Gastroesophageal sphincter (tissue), 4 donors: ENCODE results near the gene CBR3. TPM values are rescaled to one million over a fixed set of nuclear protein-coding genes. Genes with fewer than 3 reads are reported as not detected.

Experiments
- ATAC-seq: fragments of 150-250 bp; one replicate; pipeline ENCODE4 v1.9.1; 2016; ENCODE audit warnings: mild to moderate bottlenecking, moderate library complexity
- H3K27ac ChIP-seq, 4 donors: fragments of 200-600 bp; sonication (generic) in 3 of 4; 1 replicate in 3 of 4; 2 replicates in 1 of 4; pipeline ENCODE4 v1.5.1; 2016 to 2019
- H3K27me3 ChIP-seq: fragments of 200-600 bp; sonication (generic); one replicate; pipeline ENCODE4 v1.5.1; 2019
- H3K36me3 ChIP-seq, 2 donors: fragments of 200-600 bp; sonication (generic); one replicate each; pipeline ENCODE4 v1.5.1; 2019; ENCODE audit warnings: control low read depth in 1 of 2
- H3K4me1 ChIP-seq, 3 donors: fragments of 200-600 bp; sonication (generic); 1 replicate in 2 of 3; 2 replicates in 1 of 3; pipeline ENCODE4 v1.5.1; 2016 to 2019; ENCODE audit warnings: control low read depth in 2 of 3
- H3K4me3 ChIP-seq, 2 donors: fragments of 200-600 bp; sonication (generic); one replicate each; pipeline ENCODE4 v1.5.1; 2019; ENCODE audit warnings: mild to moderate bottlenecking in 1 of 2, moderate library complexity in 1 of 2
- H3K9me3 ChIP-seq, 3 donors: fragments of 200-600 bp; sonication (generic); one replicate each; pipeline ENCODE4 v1.5.1; 2017 to 2019; ENCODE audit warnings: control low read depth in 2 of 3
- EP300 ChIP-seq: sonication (generic); formaldehyde crosslinking; IDR thresholded peaks from one replicate; pipeline ENCODE4 v1.6.1; 2017; ENCODE audit warnings: antibody characterized with exemption, mild to moderate bottlenecking
- POLR2A ChIP-seq, 2 donors: fragments of 450-650 bp; IDR thresholded peaks; one replicate each; pipeline ENCODE4 v1.6.1; 2017; ENCODE audit warnings: antibody characterized with exemption in 2 of 2, mild to moderate bottlenecking in 2 of 2, moderate library complexity in 1 of 2
- POLR2AphosphoS5 ChIP-seq: sonication (generic); formaldehyde crosslinking; IDR thresholded peaks from one replicate; pipeline ENCODE4 v1.6.1; 2017; ENCODE audit warnings: antibody characterized with exemption
- WGBS, 2 donors: methylation state at CpG; one replicate each; pipeline ENCODE4 v1.1.5; 2018; ENCODE audit warnings: low coverage in 1 of 2; 5-methylcytosine and 5-hydroxymethylcytosine counted together
- total RNA-seq, 4 donors: library from RNA; depleted of rRNA; stranded (reverse); fragments of >200 nt; gene quantifications; one replicate each; pipeline ENCODE4 v1.1.0, GENCODE V29; 2016
- TF ChIP-seq, protein P1 (sequence below), 4 experiments: fragments of 200-600 bp in 2 of 4; fragments of 450-650 bp in 2 of 4; sonication (generic) in 1 of 4; IDR thresholded peaks; one replicate each; pipeline ENCODE4 v1.5.1; 2017 to 2019; ENCODE audit warnings: antibody characterized with exemption in 4 of 4, mild to moderate bottlenecking in 2 of 4, moderate library complexity in 2 of 4

CBR3 gene
- total RNA-seq, 4 donors from 2014 or later, result 9.6 to 20.9 (median 14.0) TPM

GRCh38 chr21:36156339-36156814, 21.5 kb downstream of the CBR3 start:
- peak; percentile 94 for ATAC-seq
- Histone ChIP-seq H3K9me3 (no peaks in the 10 kb centered on the region), H3K36me3 (no peaks in the 10 kb centered on the region), H3K4me1 (peaks cover 0 to 23% (median 5%) of the 10 kb centered on the region in 3 donors), H3K4me3 (peak overlapping the region; percentile 76 to 85), H3K27me3 (no peaks in the 10 kb centered on the region), H3K27ac (peak overlapping the region in 3 of 4 donors; percentile 81 to 90 (median 89))
- no peak for TF ChIP-seq POLR2AphosphoS5
- no peak for TF ChIP-seq EP300
- TF ChIP-seq POLR2A (IDR thresholded peaks at IDR 0.05), result no peak
- TF ChIP-seq, protein P1, sequence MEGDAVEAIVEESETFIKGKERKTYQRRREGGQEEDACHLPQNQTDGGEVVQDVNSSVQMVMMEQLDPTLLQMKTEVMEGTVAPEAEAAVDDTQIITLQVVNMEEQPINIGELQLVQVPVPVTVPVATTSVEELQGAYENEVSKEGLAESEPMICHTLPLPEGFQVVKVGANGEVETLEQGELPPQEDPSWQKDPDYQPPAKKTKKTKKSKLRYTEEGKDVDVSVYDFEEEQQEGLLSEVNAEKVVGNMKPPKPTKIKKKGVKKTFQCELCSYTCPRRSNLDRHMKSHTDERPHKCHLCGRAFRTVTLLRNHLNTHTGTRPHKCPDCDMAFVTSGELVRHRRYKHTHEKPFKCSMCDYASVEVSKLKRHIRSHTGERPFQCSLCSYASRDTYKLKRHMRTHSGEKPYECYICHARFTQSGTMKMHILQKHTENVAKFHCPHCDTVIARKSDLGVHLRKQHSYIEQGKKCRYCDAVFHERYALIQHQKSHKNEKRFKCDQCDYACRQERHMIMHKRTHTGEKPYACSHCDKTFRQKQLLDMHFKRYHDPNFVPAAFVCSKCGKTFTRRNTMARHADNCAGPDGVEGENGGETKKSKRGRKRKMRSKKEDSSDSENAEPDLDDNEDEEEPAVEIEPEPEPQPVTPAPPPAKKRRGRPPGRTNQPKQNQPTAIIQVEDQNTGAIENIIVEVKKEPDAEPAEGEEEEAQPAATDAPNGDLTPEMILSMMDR (IDR thresholded peaks at IDR 0.05), result no peak
- 0% methylated on average over 5 of the region's 43 CpGs; no CpG with 5 or more reads in 1 of the 2 donors for WGBS, 2 donors

- Histone ChIP-seq H3K4me1 (peaks cover 0 to 23% (median 5%) of the 10 kb centered on the region in 3 donors), H3K27ac (peak within 1 kb of the TSS; percentile 31 to 90 (median 85)), H3K4me3 (peak within 1 kb of the TSS; percentile 76 to 85), H3K27me3 (no peaks in the 10 kb centered on the region), H3K36me3 (no peaks in the 10 kb centered on the region), H3K9me3 (no peaks in the 10 kb centered on the region)
- TF ChIP-seq EP300 (no peak), POLR2A (IDR thresholded peaks at IDR 0.05) (peak; percentile 70 to 73), POLR2AphosphoS5 (no peak)
- TF ChIP-seq, protein P1 (IDR thresholded peaks at IDR 0.05), result peak in 2 of 4 experiments; percentile 3 to 10
- 1 to 2% methylated on average over 9 to 10 of the region's 83 CpGs for WGBS, 2 donors
- no peak for ATAC-seq
Measured at GRCh38 chr21:36156815-36157670, 22.2 kb downstream of the CBR3 start, which contains the start of gene DOP1B. Gene DOP1B (plus strand): TSS chr21:36156824. CDS start chr21:36164734, 7,910 bp downstream.

- H3K4me3 ChIP-seq, result no peak overlapping the region
- WGBS, 2 donors, result 69 to 77% methylated on average over 7 to 12 of the region's 13 CpGs
- no peak overlapping the region for H3K27ac ChIP-seq
- no peaks in the 10 kb centered on the region for H3K9me3 ChIP-seq
- no peaks in the 10 kb centered on the region for H3K36me3 ChIP-seq
- no peak for ATAC-seq
- no peaks in the 10 kb centered on the region for H3K27me3 ChIP-seq
- H3K4me1 ChIP-seq, result peaks cover 0 to 23% (median 5%) of the 10 kb centered on the region in 3 donors
- TF ChIP-seq, protein P1 (IDR thresholded peaks at IDR 0.05), result no peak
- TF ChIP-seq EP300 (no peak), POLR2A (IDR thresholded peaks at IDR 0.05) (no peak), POLR2AphosphoS5 (no peak)
Measured at GRCh38 chr21:36159356-36159921, 24.6 kb downstream of the CBR3 start.

DNA sequence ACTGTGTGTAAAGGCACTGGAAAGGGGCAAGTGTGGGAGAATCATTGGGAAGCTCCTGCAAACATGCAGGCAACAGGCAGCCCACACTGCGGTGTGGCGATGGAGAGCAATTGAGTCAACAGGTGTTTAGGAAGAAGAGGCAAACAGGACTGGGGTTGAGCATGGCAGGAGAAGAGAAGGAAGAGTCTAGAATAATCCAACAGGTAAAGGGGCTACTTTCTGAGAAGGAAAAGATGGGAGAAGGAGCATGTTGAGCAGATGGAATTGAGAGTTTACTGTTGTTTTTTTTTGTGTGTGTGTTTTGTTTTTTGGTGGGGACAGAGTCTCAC, 25.9 kb downstream of the CBR3 start:
- H3K27me3 ChIP-seq, result no peaks in the 10 kb centered on the region
- H3K36me3 ChIP-seq, result peaks cover 0 to 2% of the 10 kb centered on the region in 2 donors
- no peaks in the 10 kb centered on the region for H3K9me3 ChIP-seq
- no peak overlapping the region for H3K4me3 ChIP-seq
- H3K4me1 ChIP-seq, result peaks cover 0 to 14% (median under 1%) of the 10 kb centered on the region in 3 donors
- 94 to 100% methylated on average over 2 of the region's 2 CpGs for WGBS, 2 donors
- no peak overlapping the region for H3K27ac ChIP-seq
- ATAC-seq, result no peak
- TF ChIP-seq, protein P1 (IDR thresholded peaks at IDR 0.05), result no peak
- TF ChIP-seq EP300 (no peak), POLR2A (IDR thresholded peaks at IDR 0.05) (no peak), POLR2AphosphoS5 (no peak)
